Adipose tissue (tissue), 3 donors: ENCODE measurements around the gene NOL4L. TPM values are rescaled to one million over a fixed set of nuclear protein-coding genes. Genes with fewer than 3 reads are reported as not detected.

Source experiments
- H3K27ac ChIP-seq: one replicate; pipeline ENCODE4 v1.5.1; 2013; ENCODE audit warnings: low read depth, low read length
- whole genome bisulfite sequencing, 3 donors: extraction: QIAGEN DNeasy Blood & Tissue Kit; methylation state at CpG; one replicate each; pipeline ENCODE4 v1.1.7; 2013; 5-methylcytosine and 5-hydroxymethylcytosine counted together
- polyA plus RNA-seq, 3 donors: library from polyadenylated mRNA; stranded (reverse); fragments of 200-250 nt; gene quantifications; one replicate each; pipeline ENCODE4 v1.2.3, GENCODE V29; 2013
- donor health status: healthy with polysubstance abuse.
- donor health status: Bipolar disorder and iron deficiency.
- donor health status: healthy.

NOL4L gene
- polyA plus RNA-seq, 3 donors, result 5.3 to 9.9 (median 7.6) TPM

DNA sequence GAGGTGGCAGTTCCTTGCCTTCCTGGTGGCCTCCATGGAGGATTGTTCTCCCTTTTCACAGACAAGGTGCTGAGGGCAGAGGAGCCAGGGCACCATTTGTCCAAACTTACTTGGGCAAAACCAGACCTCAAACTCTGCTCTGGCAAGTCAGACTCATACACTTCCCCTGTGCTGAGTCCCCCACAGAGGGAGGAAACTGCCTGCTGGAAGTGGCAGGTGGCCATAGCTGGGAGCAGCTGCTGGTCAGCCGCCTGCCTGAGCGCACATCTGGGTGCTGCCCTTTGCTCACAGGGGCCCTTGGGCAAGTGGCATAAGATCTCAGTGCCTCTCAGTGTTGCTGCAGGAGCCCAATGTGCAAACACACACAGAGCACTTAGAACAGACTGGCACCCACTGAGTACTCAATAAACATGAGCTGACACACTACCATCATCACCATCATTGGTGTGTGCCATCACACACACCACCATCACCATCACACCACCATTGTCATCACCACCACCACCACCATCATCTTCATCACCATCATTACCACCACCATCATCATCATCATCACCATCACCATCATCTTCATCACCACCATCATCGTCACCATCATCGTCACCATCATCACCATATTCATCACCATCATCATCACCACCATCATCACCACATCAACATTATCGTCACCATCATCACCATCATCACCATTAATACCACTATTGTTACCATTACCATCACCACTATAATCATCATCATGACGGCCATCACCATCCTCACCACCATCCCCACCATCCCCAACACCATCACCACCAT lies 17.6 kb downstream of the NOL4L start:
- H3K27ac ChIP-seq, result no peak overlapping the region
- 85 to 96% (median 86%) methylated on average over 6 of the region's 6 CpGs for WGBS, 3 donors

DNA sequence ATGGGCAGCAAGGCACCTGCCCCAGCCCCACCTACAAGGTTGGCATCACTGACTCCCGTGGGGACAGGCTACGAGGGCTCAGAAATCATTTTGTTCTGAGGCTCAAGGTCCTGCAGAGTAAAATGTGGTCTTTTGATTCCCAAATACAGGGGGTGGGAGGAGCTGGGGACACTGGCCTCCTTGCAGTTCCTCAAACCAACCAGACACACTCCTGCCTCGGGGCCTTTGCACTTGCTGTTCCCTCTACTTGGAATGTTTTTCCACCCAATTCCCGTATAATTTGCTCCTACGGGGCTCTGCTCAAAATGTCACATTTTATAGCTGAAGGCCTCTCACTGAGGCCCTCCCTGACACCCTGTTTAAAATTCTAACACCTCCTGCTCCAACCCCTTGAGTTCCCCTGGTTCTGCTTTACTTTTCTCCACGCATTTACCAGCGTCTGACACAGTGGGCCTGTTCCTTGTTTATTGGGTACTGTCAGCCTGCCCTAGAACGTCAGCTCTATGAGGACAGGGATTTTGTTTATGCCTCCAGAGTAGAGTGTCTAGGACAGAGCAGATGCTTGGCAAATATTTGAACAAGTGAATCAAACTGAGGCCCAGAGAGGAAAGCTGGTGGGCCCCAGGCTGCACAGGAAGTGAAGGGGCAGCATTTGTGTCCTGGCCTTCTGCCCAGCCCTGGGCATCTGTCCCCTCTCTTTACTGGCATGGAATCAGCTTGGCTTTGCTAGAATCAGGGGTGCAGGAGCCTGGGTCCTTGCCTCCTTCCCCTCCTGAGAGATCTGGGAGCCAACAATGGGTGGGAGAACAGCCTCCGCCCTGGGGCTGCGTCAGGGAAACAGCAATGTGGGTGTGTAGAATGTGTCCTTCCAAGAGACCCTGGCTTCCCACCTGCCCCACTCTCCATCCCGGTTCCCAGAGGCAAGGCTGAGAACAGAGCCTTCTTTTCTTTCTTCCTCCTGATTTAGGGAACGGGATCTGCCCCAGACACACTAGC lies 18.5 kb downstream of the NOL4L start:
- WGBS, 3 donors, result 86 to 90% (median 87%) methylated on average over 12 of the region's 12 CpGs
- H3K27ac ChIP-seq, result no peak overlapping the region

DNA sequence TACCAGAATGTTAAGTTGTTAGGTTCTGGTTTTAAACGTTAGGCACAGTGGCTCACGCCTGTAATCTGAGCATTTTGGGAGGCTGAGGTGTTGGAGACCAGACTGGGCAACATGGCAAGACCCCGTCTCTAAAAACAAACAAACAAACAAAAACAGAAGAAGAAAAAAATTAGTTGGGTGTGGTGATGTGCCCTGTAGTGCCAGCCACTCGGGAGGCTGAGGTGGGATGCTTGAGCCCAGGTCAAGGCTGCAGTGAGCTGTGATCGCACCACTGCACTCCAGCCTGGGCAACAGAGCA lies 19.4 kb downstream of the NOL4L start:
- no peak overlapping the region for H3K27ac ChIP-seq
- WGBS, 3 donors, result 93 to 94% (median 93%) methylated on average over 5 of the region's 5 CpGs

DNA sequence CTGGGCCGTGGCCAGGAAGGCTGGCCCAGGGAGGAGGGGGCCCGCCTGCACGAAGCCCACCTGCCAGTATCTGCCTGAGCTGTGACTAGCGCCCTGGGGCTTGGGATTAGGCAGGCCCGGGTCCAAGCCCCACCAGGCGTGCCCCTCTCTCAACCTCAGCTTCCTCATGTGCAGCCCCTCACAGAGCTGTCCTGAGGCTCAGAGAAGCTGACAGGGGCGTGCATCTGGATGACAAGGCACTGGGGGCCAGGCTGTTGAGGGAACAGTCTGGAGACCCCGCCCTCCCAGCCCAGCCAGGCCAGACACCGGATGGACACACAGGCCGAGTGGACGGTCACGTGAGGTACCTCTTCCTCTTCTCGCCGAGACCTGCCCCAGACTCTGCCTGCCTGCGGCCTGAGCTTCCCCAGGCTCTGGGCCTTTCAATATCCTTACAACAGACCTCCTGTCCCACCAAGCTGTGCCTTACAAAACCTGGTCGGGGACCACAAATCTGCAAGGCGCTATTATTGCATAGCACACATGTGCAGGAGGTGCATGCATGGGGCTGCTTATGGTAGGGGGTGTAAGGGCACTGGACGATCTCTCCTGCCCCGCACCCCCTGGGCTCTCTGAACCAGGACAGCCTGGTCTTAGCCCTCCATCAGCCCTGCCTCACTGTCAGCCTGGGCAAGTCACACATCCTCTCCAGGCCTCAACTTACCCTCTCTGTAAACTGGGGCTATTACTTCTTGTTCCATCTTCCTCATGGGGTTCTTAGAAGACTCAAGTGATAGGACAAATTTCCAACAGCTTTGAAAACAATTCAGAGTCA lies 20.0 kb downstream of the NOL4L start:
- 45 to 75% (median 54%) methylated on average over 17 to 19 of the region's 19 CpGs for WGBS, 3 donors
- no peak overlapping the region for H3K27ac ChIP-seq

DNA sequence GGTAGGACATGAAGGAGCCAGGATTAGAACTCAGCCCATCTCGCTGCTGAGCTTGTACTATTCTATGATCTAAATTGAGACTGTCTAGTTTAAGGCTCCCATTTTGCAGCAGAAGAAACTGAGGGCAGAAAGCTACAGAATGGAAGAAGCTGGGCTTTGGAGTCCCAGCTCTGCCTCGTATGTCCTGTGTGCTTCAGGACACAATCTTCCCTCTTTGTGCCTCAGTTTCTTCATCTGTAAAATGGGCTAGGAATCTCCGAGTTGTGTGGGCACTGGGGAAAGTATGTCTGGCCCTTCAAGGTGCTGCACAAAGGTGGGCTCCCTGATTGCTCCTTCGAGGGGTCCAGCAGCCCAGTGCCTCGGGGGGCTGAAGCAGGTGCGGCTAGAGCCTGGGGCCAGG lies 20.7 kb downstream of the NOL4L start:
- H3K27ac ChIP-seq, result no peak overlapping the region
- WGBS, 3 donors, result 84 to 94% (median 86%) methylated on average over 6 of the region's 6 CpGs

DNA sequence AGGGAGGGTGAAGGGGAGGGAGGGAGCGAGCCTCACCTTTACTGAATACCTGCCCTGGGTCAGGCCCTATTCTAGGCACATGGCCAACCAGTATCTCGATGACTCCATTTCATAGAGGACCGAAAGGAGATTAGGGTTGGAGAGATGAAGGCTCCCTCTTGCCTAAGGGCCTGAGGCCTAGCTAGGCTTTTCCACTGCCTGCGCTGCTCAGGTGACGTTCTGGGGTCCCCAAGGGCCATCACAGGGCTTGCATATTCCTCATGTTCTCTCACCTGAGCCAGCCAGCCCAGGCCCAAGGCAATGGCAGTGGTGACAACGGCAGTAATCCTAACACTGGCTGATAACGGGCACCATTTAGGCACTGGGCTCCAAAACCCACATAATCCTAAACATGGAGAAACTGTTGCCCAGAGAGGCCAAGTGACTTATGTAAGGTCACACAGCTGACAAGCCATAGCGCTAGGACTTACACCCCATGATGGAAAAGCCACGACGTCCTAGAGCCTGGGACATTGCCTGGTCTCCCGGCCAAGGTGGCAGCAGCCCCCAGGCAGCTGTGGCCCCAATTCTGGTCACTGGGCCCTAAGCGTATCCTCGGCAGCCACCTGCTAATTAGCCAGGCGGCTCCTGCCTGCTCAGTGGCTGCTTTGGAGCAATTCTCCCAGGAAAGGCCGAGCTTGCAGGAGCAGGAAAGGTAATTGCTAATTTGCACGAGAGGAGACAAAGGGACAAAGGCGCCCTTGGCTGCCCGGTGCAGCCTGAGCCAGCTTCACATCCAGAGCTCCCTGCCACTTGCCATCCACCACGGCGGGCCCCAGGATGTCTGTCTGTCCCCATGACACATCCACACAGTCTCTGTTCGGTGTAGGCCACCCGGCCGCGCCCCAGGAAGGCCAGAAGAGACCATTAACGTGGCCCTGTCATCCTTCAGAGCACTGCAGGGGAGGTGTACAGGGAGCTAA lies 21.5 kb downstream of the NOL4L start:
- 89 to 93% (median 90%) methylated on average over 24 to 25 of the region's 25 CpGs for WGBS, 3 donors
- no peak overlapping the region for H3K27ac ChIP-seq

DNA sequence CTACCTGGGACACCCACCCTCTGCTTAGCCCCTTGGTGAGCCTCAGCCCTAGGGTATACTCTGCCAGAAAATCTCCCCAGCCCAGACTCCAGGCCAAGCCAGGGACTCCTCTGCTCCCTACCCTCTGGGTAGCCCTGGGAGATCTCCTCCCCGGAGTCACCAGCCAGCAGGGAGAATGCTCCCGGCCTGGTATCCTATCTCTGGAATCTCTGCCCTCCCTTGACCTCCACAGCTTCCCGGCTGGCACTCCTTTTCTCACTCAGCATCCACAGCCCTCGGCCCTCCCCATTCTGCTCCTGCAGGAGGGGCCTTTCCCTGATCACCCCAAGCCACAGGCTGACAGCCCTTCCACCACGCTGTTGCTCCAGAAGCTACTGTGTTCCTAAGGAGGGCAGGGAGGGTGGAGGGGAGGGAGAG lies 22.6 kb downstream of the NOL4L start:
- H3K27ac ChIP-seq, result no peak overlapping the region
- WGBS, 3 donors, result 58 to 70% (median 61%) methylated on average over 5 of the region's 5 CpGs

DNA sequence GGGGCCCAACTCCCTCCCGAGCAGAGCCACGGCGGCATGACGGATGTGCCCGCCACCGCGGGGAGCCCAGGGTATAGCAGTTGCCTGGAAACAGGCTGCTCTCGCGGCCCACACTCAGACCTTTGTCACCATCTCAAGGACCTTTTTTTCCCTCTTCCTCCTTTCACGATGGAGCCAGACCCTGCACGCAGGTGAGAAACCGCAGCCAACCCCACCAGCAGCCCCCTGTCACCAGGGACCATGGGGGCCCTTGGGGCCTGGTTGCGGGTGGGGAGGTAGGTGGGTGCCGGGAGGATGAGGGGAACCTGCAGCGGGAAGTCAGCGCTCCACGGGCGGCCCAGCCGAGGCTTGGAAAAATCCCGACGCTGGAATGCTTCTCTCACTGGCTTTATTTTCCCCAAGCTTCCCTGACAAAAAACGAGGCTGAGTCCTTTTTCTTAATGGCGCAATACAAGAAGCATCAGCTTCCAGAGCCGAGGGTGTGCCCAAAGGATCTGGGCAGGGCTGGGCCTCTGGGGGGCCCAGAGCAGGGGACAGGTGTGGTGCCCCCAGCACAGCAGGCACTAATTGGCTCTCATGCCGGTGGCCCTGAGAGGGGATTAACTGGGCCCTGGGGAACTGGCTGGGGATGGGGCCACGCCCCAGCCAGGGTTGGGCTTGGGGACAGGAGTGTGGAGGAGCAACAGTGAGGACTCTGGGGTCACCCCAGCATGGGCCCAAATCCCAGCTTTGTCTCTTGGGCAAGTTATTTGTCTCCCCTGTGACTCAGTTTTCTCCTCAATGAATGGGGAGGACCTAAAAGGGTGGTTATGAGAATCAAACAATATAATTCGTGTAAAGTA lies 23.9 kb downstream of the NOL4L start:
- WGBS, 3 donors, result 34 to 49% (median 38%) methylated on average over 27 of the region's 27 CpGs

DNA sequence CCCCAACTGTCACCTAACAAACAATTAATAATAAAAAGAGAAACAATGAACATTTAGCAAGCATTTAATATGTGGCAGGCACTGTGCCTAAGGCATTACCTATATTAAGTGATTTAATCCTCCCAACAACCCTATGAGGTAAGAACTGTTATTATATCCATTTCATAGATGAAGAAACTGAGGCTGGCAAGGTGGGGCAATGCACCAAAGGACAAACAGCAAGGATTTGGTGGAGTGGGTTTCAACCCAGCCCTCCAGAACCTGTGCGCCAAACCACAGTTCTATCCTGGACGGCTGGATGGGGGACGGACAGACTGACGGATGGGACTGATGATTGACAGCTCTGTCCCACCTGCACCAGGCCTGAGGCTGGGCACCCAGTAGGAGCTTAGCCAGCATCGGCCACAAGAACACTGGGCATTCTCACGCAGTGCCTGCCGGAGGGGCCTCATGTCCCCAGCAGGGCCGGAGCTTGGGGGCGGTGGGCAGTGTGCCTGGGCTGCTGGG lies 24.6 kb downstream of the NOL4L start:
- WGBS, 3 donors, result 75 to 76% (median 76%) methylated on average over 9 of the region's 9 CpGs
- no peak overlapping the region for H3K27ac ChIP-seq

More for the DNA sequence above, 23.9 kb downstream of the NOL4L start:
- no peak overlapping the region for H3K27ac ChIP-seq

DNA sequence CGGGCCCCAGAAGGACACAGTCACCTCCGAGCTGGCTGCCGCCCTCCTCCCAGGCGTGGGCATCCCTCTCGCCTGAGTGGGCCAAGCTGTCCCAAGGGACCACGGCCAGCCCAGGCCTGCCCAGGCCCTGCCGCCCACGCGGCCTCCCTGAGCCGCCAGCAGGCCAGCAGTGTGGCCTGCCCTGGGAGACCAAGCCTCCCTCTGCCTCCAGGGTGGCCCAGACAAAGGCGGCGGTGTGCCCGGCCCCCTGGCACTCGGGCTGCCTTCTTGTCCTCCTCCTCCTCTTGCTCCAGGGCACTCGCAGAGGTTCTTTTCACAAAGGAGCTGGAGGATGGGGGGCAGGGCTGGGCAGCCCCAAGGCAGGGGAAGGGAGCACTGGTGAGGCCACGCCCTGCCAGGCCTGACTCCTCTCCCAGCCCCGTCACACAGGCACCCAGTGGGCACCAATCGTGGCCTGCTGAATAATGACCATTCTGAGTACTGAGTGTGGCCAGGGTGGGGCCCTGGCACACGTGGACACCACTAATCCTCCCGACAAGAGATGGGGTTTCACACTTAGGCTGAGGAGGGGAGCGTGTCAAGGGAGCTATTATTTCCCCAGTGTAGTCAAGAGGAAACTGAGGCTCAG lies 25.3 kb downstream of the NOL4L start:
- WGBS, 3 donors, result 84 to 88% (median 87%) methylated on average over 21 of the region's 21 CpGs
- H3K27ac ChIP-seq, result no peak overlapping the region

DNA sequence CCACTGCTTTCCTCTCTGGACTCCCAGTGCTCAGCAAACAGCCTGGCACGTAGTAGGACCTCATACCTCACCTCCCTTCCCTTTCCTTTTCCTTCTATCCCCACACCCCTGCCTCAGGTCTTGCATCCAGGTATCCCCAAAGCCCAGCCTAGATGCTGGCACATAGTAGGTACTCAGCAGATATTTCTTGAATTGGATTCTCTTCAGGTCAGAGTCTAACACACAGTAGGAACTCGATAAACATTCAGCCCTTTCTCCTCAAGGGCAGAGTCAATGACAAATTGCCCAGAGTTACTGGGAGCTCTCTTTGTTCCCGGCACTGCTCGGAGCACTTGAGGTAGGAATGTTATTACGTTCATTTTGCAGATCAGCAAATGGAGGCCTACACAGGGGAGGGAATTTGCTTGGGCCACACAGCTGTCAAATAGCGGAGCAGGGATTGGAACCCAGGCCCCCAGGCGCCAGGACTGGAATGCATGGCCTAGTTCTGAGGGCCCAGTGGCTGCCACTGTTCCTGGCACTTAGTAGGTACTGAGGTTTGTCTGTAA lies 25.9 kb downstream of the NOL4L start:
- WGBS, 3 donors, result 81 to 94% (median 87%) methylated on average over 7 of the region's 7 CpGs
- no peak overlapping the region for H3K27ac ChIP-seq

DNA sequence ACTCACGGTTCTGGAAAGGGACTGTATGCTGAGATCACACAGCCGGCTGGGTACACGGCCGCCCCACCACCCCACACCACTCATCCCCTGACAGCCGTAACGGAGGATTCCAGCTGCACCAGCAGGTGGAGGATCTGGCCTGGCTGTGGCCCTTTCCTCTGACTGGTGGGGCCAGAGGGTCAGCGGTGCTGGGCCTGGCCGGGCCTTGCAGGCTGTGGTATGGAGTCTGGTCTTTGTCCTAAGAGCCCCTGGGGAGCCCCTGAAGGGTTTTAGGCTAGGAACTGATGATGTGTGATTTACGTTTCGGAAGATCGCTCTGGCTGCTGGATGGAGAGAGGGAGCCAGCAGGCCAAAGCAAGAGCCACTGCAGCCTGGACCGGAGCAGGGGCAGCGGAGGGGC lies 26.6 kb downstream of the NOL4L start:
- 74 to 92% (median 77%) methylated on average over 13 of the region's 13 CpGs for WGBS, 3 donors
- H3K27ac ChIP-seq, result no peak overlapping the region

DNA sequence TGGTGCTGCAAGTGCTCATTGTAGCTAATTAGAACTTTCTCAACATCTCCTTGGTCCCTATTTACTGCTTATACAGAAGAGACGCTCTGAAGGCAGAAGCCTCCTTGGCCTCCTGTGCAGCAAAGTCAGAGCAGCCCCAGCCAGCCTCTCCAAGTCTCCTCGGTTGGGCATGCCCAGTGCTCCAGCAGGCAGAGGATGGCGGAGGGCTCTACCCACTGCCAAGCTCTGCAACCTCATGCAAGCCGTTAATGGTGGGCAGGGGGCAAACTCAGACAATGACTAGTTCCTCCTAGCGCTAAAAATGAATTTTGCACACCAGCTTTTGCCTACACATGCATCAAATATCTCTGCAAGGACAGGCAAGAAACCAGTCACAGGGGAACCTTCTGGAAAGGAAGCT lies 27.8 kb downstream of the NOL4L start:
- 65 to 74% (median 67%) methylated on average over 5 of the region's 5 CpGs for WGBS, 3 donors
- H3K27ac ChIP-seq, result no peak overlapping the region

DNA sequence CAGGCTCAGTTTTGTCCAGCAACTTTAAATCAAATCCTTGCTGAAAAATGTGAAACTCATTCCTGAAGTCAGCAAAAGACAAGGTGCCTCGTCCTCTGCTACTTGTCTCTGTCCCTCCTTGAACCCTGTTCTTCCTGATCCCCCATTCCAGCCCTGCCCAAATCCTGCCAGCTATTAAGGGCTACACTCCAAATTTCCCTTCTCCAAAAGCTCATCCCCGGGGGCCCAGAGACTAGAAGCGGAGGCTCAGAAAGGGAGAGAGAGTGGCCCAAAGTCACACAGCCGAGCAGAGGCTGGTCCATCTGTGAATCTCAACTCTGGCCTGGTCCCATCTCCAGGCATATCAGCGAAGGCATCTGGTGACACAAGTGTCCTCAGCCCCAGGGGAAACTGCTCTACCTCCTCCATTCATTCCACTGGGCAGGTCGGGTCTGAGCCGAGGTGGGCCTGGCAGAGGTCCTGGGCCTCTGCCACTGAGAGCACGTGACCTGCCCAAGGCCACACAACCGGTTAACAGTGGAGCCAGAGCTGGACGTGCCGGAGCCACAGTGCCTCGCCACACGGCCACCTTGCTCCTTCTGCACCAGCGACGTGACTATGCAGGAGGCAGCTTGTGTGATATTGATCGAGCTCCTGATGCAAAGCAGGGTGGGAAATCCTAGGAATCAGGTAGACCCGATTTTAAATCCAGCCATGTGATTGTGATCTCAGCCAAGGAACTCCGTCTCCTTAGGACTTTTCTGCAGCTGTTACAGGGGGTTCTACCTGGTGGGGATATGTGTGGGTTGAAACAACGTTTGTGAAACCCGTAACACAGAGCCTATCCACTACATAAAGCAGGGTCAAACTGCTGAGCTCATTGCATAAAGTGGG lies 28.6 kb downstream of the NOL4L start:
- WGBS, 3 donors, result 53 to 95% (median 86%) methylated on average over 20 of the region's 20 CpGs
- no peak overlapping the region for H3K27ac ChIP-seq

DNA sequence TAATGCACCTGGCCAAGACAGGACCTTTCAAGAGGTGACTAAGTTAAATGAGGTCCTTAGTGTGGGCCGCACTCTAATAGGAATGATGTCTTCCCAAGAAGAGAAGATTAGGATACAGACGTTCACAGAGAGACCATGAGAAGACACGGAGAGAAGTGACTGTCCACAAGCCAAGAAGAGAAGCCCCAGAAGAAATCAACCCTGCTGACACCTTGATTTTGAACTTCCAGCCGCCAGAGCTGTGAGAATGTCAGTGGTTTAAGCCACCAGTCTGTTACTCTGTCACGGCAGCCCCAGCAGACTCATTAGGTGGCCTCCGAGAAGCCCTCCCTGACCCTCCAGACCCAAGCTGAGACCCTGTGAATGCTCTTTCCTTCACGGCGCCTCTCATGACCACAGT lies 29.5 kb downstream of the NOL4L start:
- no peak overlapping the region for H3K27ac ChIP-seq
- WGBS, 3 donors, result 96 to 97% (median 96%) methylated on average over 8 of the region's 8 CpGs
